ENCODE data around the gene BCKDHB.

Gene BCKDHB

GRCh38 chr6:80142586-80142985, 36.1 kb downstream of the BCKDHB start:
- no peak for TF ChIP-seq REST (IDR thresholded peaks at IDR 0.05; ENCODE audit: low read depth)
- TF ChIP-seq TAF1 (IDR thresholded peaks at IDR 0.05; ENCODE audit: low read depth): no peak
- TF ChIP-seq ZBTB7A (IDR thresholded peaks at IDR 0.05; ENCODE audit: low read depth): no peak
- no peak for TF ChIP-seq RAD21 (IDR thresholded peaks at IDR 0.05; ENCODE audit: low read depth)
- TF ChIP-seq CREB1 (IDR thresholded peaks at IDR 0.05; ENCODE audit: low read depth): no peak
- TF ChIP-seq EP300 (IDR thresholded peaks at IDR 0.05; ENCODE audit: borderline replicate concordance): no peak
- TF ChIP-seq EGR1 (IDR thresholded peaks at IDR 0.05): no peak
- no peak for TF ChIP-seq USF1 (IDR thresholded peaks at IDR 0.05)
- no peak for TF ChIP-seq MAX (IDR thresholded peaks at IDR 0.05)
- TF ChIP-seq CEBPB (IDR thresholded peaks at IDR 0.05): no peak
- TF ChIP-seq YY1 (IDR thresholded peaks at IDR 0.05; ENCODE audit: low read depth): no peak
- TF ChIP-seq TEAD4 (IDR thresholded peaks at IDR 0.05): no peak

GRCh38 chr6:80143419-80143937, 37.0 kb downstream of the BCKDHB start:
- TF ChIP-seq TCF12 (IDR thresholded peaks at IDR 0.05; ENCODE audit: low read depth) (peak; percentile 47; the same call in 1 of the 2 replicates), EP300 (IDR thresholded peaks at IDR 0.05; ENCODE audit: borderline replicate concordance) (no peak), RAD21 (IDR thresholded peaks at IDR 0.05; ENCODE audit: low read depth) (0 out of 2 replicates have a peak, but pooled peaks have one; percentile 15), FOXM1 (IDR thresholded peaks at IDR 0.05; ENCODE audit: borderline replicate concordance, low read depth) (no peak), NFIC (IDR thresholded peaks at IDR 0.05) (peak; percentile 95), YY1 (IDR thresholded peaks at IDR 0.05; ENCODE audit: low read depth) (no peak)

GRCh38 chr6:80144753-80145315, 38.4 kb downstream of the BCKDHB start:
- TF ChIP-seq EP300 (IDR thresholded peaks at IDR 0.05; ENCODE audit: borderline replicate concordance) (no peak), FOXM1 (IDR thresholded peaks at IDR 0.05; ENCODE audit: borderline replicate concordance, low read depth) (no peak), MAX (IDR thresholded peaks at IDR 0.05) (no peak), CEBPB (IDR thresholded peaks at IDR 0.05) (no peak), USF1 (IDR thresholded peaks at IDR 0.05) (no peak), EGR1 (IDR thresholded peaks at IDR 0.05) (no peak), CREB1 (IDR thresholded peaks at IDR 0.05; ENCODE audit: low read depth) (no peak), REST (IDR thresholded peaks at IDR 0.05; ENCODE audit: low read depth) (no peak), ZBTB7A (IDR thresholded peaks at IDR 0.05; ENCODE audit: low read depth) (no peak), NFIC (IDR thresholded peaks at IDR 0.05) (no peak), RAD21 (IDR thresholded peaks at IDR 0.05; ENCODE audit: low read depth) (no peak), YY1 (IDR thresholded peaks at IDR 0.05; ENCODE audit: low read depth) (no peak), TAF1 (IDR thresholded peaks at IDR 0.05; ENCODE audit: low read depth) (no peak)

- TF ChIP-seq USF1 (IDR thresholded peaks at IDR 0.05) (no peak), ZBTB7A (IDR thresholded peaks at IDR 0.05; ENCODE audit: low read depth) (no peak), FOXM1 (IDR thresholded peaks at IDR 0.05; ENCODE audit: borderline replicate concordance, low read depth) (no peak), CEBPB (IDR thresholded peaks at IDR 0.05) (no peak), TAF1 (IDR thresholded peaks at IDR 0.05; ENCODE audit: low read depth) (no peak), TCF12 (IDR thresholded peaks at IDR 0.05; ENCODE audit: low read depth) (no peak), TEAD4 (IDR thresholded peaks at IDR 0.05) (no peak), RAD21 (IDR thresholded peaks at IDR 0.05; ENCODE audit: low read depth) (no peak), CREB1 (IDR thresholded peaks at IDR 0.05; ENCODE audit: low read depth) (no peak)
Observed at GRCh38 chr6:80145509-80145908, 39.0 kb downstream of the BCKDHB start.

- TF ChIP-seq REST (IDR thresholded peaks at IDR 0.05; ENCODE audit: low read depth) (no peak), TAF1 (IDR thresholded peaks at IDR 0.05; ENCODE audit: low read depth) (no peak), CREB1 (IDR thresholded peaks at IDR 0.05; ENCODE audit: low read depth) (no peak), USF1 (IDR thresholded peaks at IDR 0.05) (no peak), TEAD4 (IDR thresholded peaks at IDR 0.05) (no peak), YY1 (IDR thresholded peaks at IDR 0.05; ENCODE audit: low read depth) (no peak), MAX (IDR thresholded peaks at IDR 0.05) (no peak), EGR1 (IDR thresholded peaks at IDR 0.05) (no peak), ZBTB7A (IDR thresholded peaks at IDR 0.05; ENCODE audit: low read depth) (no peak), EP300 (IDR thresholded peaks at IDR 0.05; ENCODE audit: borderline replicate concordance) (no peak), FOXM1 (IDR thresholded peaks at IDR 0.05; ENCODE audit: borderline replicate concordance, low read depth) (no peak), NFIC (IDR thresholded peaks at IDR 0.05) (no peak), CEBPB (IDR thresholded peaks at IDR 0.05) (no peak), RAD21 (IDR thresholded peaks at IDR 0.05; ENCODE audit: low read depth) (no peak)
Observed at GRCh38 chr6:80145921-80146320, 39.5 kb downstream of the BCKDHB start.

Measured in Ishikawa (cell line).